SIG-M5 treated with dmso at 0.1 percent for 504 hours (cell line): ENCODE measurements around the gene ALS2CL.
"Not testable (repeated sequence)": the region's sequence is repeated elsewhere in the genome, so short reads cannot be mapped to it uniquely, and the experiment has no call there.

Source experiments
- DNase-seq: peaks from one replicate; lab custom pipeline; 2025; ENCODE audit not compliant: unreplicated experiment; lab: John Stamatoyannopoulos, UW

Gene ALS2CL

GRCh38 chr3:46693038-46693891 lies at the start of gene ALS2CL:
Gene ALS2CL, minus strand, starts transcription at chr3:46693679. Its CDS starts 4,239 bp downstream, at chr3:46689440.
- no peak for DNase-seq

- DNase-seq: no peak
These were observed 49.6 kb upstream of the ALS2CL start for GRCh38 chr3:46742992-46743585.

GRCh38 chr3:46739565-46739964 lies 46.1 kb upstream of the ALS2CL start:
- not testable (repeated sequence) for DNase-seq

DNA sequence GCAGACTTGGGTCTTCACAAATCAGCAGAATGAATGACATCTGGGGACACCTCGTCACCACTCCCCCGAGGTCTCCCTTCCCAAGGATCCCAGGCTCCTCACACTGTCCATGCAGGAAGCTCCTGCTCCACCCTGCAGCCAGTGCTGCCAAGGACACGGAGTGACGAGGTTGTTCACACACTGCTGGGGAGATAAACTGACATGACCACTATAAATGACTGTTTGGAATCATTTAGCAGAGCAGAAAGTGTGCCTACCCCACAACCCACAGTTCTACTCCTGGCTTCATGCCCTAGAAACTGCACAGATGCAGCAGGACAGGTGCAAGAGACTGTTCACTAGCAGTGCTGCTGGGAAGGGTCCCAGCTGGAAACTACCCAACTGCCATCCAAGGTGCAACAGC lies 43.9 kb upstream of the ALS2CL start:
- DNase-seq: no peak

DNA sequence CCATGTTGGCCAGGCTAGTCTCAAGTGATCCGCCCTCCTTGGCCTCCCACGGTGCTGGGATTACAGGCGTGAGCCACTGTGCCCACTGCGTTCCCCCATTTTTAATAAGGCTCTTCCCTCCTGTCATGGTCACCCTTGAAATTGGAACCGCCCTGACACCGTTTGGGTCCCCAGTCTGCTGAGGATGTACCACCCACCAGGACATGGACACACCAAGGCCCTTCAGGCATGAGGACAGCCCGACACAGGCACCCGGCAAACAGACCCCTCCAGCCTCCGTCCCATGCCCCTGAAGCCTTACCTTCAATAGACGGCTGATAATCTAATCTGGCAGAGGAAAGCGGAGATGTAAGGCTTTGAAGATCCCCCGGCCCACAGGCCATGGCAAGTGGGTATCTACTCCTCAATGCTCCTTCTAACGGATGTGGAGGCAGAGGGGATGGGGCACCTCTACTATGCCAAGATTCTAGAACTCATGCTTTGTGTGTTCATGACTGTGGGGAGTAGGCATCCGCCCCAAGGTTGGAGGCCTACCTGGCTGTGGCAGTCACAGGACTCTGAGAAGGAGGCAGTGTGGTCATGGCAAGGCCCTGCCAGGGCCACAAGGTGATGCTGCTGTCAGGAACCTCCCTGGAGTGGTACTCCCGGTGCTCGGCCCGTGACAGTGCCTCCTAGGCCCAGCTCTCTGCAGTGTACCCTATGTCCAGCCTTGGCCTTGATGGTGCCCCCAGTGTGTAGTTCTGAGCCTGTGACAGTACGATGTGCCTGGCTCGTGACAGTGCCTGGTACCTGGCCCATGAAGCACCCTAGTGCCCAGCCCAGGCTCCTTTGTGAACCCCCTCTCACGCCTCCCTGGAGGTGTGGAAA lies 42.8 kb upstream of the ALS2CL start:
- no peak for DNase-seq

DNA sequence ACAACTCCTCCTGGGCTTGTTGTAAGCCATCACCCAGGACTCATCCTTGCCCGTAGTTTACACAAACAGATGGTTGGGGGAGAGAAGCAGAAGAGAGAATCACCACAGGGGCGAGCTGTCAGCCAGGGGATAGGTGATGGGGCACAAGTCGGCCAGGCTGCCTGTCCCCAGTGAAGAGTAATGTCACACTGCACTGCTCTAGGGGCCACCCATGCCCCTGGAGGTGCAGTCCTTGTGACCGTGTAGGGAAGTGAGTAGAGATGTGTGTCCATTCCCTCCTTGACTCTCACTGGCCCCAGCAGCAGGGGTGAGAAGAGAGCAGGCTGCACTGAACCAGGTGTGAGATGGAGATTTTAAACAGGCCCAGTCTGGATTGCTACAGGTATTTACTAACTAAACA lies 41.3 kb upstream of the ALS2CL start:
- DNase-seq: no peak

- DNase-seq: no peak
These were observed 39.7 kb upstream of the ALS2CL start for GRCh38 chr3:46733026-46733800.

DNA sequence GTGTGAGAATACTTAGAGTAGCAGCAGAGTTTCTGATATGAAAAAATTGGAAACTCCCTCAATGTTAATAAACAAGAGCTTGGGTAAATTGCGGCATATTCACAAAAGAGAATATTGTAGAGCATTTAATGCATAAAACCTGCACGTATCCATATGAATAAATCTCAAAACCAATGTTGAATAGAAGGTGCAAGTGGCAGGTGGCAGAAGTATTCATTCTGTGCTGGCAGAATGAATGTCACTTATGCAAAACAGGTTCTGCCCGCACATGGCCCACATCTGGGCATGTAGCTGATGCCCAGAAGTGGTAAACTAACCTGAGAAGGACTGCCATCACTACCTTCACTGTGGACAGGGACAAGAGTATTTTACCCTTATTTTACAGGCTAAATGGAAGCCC lies 38.3 kb upstream of the ALS2CL start:
- no peak for DNase-seq

- DNase-seq: no peak
These were observed 37.3 kb upstream of the ALS2CL start for GRCh38 chr3:46730819-46731218.

GRCh38 chr3:46729038-46729437 lies 35.6 kb upstream of the ALS2CL start:
- DNase-seq: no peak

GRCh38 chr3:46725621-46726314 lies 32.3 kb upstream of the ALS2CL start:
- DNase-seq: no peak

GRCh38 chr3:46724424-46724823 lies 30.9 kb upstream of the ALS2CL start:
- DNase-seq: no peak

GRCh38 chr3:46722443-46722842 lies 29.0 kb upstream of the ALS2CL start:
- DNase-seq: no peak

- DNase-seq: no peak
These were observed 27.5 kb upstream of the ALS2CL start for GRCh38 chr3:46721009-46721408.

DNA sequence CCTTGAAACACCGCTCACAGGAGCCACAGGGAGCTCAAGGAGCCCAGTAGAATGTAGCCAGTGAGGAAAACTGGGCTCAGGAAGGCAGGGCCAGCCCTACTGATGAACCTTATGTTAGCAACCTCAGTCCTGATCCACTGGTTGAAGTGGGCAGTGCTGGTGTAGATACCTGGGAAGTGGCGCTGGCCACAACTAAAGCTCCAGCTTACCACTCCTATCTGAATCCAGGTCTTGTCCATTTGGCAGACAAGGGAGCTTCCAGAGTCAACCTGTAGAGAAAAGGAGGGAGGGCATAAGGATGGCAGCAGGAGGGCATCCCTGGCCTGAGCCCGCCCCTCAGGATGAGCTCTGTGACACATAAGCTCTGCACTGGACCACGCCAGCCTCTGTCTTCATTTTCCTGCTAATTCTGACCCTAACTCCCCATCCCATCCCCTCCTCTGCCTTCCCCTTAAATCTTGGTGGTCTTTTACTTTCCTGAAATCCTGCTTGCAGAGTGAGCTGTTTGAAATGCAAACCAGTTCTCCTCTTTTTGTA lies 26.3 kb upstream of the ALS2CL start:
- no peak for DNase-seq

DNA sequence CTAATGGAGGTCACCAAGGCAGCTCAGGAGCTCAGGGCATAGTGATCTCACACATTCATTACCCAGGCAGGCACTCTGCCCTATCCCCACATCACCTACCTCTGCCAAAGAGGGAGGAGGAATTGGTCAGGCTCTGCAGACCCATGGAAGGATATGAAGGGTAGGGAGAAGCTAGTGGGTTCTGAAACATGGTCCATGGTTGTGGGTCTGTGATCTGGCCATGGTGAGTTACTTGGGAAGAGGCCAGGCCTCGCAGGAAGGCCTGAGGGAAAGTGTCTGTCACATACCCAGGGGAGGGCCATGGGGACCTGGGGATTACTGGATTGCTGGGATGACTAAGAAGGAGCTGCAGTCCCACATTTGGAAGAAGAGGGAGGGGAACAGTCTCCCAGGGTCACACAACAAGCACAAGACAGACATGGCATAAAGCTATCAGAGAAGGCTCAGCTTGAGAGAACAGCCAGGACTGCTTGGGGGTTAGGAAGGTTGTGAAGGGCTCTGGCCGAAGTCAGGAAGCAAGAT lies 25.6 kb upstream of the ALS2CL start:
- DNase-seq: no peak

GRCh38 chr3:46717447-46718231 lies 24.2 kb upstream of the ALS2CL start, which contains the start of gene PRSS50:
Gene PRSS50, minus strand, starts transcription at chr3:46717869. Its CDS starts 45 bp downstream, at chr3:46717824.
- no peak for DNase-seq

GRCh38 chr3:46716461-46717441 lies 23.3 kb upstream of the ALS2CL start:
- no peak for DNase-seq
